ENCODE results near the gene FAM3C.

The FAM3C gene

DNA sequence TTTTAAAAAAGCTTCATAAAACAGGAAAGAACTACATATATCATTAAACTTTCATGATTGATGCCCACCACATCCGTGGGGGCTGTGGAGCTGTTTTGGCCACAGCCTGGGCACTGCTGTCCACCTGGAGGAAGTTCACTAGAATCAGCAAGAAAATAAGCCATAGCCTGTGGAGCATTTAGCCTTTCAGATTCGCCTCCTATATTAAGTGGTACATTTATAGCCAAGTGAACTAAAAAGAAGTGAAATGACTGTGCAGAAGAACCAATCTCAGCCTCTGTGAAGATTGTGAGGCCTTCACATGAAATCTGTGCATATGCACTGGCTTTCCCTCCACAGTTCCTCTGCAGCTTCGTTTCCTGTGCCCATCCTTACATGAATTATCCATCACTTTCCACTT is 43.8 kb downstream of the FAM3C start:
- Histone ChIP-seq H3K36me3 (ENCODE audit: insufficient read depth, low read length) (peaks cover 14% of the 10 kb centered on the region; the same call in 1 of the 2 replicates), H3K27me3 (ENCODE audit: insufficient read depth, low read length) (no peaks in the 10 kb centered on the region), H2AFZ (ENCODE audit: low read length, unreplicated experiment) (no peak overlapping the region), H3K4me1 (ENCODE audit: control insufficient read depth, insufficient read depth, low read length, unreplicated experiment) (no peaks in the 10 kb centered on the region), H3K79me2 (ENCODE audit: control insufficient read depth, insufficient read depth, low read length, unreplicated experiment) (no peaks in the 10 kb centered on the region), H3K4me3 (ENCODE audit: low read depth, low read length) (no peak overlapping the region), H3K27ac (ENCODE audit: low read depth, low read length) (no peak overlapping the region)

GRCh38 chr7:121351682-121352081 is 44.4 kb downstream of the FAM3C start:
- no peak overlapping the region for H3K27ac ChIP-seq (ENCODE audit: low read depth, low read length)
- no peak overlapping the region for H3K4me3 ChIP-seq (ENCODE audit: low read depth, low read length)
- no peaks in the 10 kb centered on the region for H3K4me1 ChIP-seq (ENCODE audit: control insufficient read depth, insufficient read depth, low read length, unreplicated experiment)
- peaks cover 14% of the 10 kb centered on the region; the same call in 1 of the 2 replicates for H3K36me3 ChIP-seq (ENCODE audit: insufficient read depth, low read length)
- H3K79me2 ChIP-seq (ENCODE audit: control insufficient read depth, insufficient read depth, low read length, unreplicated experiment), result no peaks in the 10 kb centered on the region
- no peaks in the 10 kb centered on the region for H3K27me3 ChIP-seq (ENCODE audit: insufficient read depth, low read length)
- H2AFZ ChIP-seq (ENCODE audit: low read length, unreplicated experiment), result no peak overlapping the region

DNA sequence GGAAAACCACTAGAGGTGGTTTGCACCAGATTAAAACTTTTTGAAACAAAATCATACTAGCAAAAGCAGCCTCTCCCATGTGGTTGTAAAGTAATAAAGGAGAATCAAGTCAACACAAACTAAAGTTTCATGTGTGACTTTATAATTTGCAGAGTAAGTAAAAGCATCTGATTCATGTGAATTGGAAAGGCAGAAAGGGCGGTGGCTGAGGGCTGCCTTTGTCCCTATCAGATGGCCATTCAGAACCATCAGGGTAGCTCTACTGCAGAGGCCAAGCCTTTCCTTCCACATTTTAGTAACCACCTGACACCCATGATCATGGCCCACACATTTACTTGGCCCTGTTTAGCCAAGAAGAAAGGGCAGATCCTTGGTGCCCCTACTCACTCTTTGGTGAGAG is 51.6 kb downstream of the FAM3C start:
- Histone ChIP-seq H3K4me3 (ENCODE audit: low read depth, low read length) (no peak overlapping the region), H3K36me3 (ENCODE audit: insufficient read depth, low read length) (0 out of 2 replicates have a peak, but pooled peaks cover 4% of the 10 kb centered on the region), H3K79me2 (ENCODE audit: control insufficient read depth, insufficient read depth, low read length, unreplicated experiment) (no peaks in the 10 kb centered on the region), H3K27ac (ENCODE audit: low read depth, low read length) (no peak overlapping the region), H2AFZ (ENCODE audit: low read length, unreplicated experiment) (no peak overlapping the region), H3K4me1 (ENCODE audit: control insufficient read depth, insufficient read depth, low read length, unreplicated experiment) (no peaks in the 10 kb centered on the region), H3K27me3 (ENCODE audit: insufficient read depth, low read length) (no peaks in the 10 kb centered on the region)

GRCh38 chr7:121344093-121344492 is 52.0 kb downstream of the FAM3C start:
- Histone ChIP-seq H3K27ac (ENCODE audit: low read depth, low read length) (no peak overlapping the region), H2AFZ (ENCODE audit: low read length, unreplicated experiment) (no peak overlapping the region), H3K27me3 (ENCODE audit: insufficient read depth, low read length) (no peaks in the 10 kb centered on the region), H3K4me1 (ENCODE audit: control insufficient read depth, insufficient read depth, low read length, unreplicated experiment) (no peaks in the 10 kb centered on the region), H3K4me3 (ENCODE audit: low read depth, low read length) (no peak overlapping the region), H3K36me3 (ENCODE audit: insufficient read depth, low read length) (0 out of 2 replicates have a peak, but pooled peaks cover 4% of the 10 kb centered on the region), H3K79me2 (ENCODE audit: control insufficient read depth, insufficient read depth, low read length, unreplicated experiment) (no peaks in the 10 kb centered on the region)

DNA sequence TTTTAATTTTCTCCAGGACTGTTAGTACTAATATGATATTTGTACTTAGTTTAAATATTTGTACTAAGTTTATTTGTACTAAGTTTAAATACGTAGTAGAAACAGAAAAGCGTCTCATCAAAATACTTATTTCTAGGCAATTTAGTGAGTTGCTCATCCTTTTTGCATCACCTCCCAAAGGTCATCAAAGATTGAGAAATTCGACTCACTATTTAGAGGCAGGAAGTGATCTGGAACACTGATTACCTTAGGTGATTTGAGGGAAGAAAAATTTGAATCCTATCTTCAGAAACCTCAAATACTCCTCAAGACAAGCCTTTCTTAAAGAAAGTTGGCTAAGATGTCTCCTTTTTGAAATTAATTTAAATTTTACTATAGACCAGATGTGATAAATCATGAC is 52.8 kb downstream of the FAM3C start:
- 0 out of 2 replicates have a peak, but pooled peaks cover 4% of the 10 kb centered on the region for H3K36me3 ChIP-seq (ENCODE audit: insufficient read depth, low read length)
- no peak overlapping the region for H3K4me3 ChIP-seq (ENCODE audit: low read depth, low read length)
- no peaks in the 10 kb centered on the region for H3K4me1 ChIP-seq (ENCODE audit: control insufficient read depth, insufficient read depth, low read length, unreplicated experiment)
- H3K27ac ChIP-seq (ENCODE audit: low read depth, low read length), result no peak overlapping the region
- H2AFZ ChIP-seq (ENCODE audit: low read length, unreplicated experiment), result no peak overlapping the region
- no peaks in the 10 kb centered on the region for H3K79me2 ChIP-seq (ENCODE audit: control insufficient read depth, insufficient read depth, low read length, unreplicated experiment)
- no peaks in the 10 kb centered on the region for H3K27me3 ChIP-seq (ENCODE audit: insufficient read depth, low read length)

- H2AFZ ChIP-seq (ENCODE audit: low read length, unreplicated experiment), result no peak overlapping the region
- no peaks in the 10 kb centered on the region for H3K4me1 ChIP-seq (ENCODE audit: control insufficient read depth, insufficient read depth, low read length, unreplicated experiment)
- no peak overlapping the region for H3K4me3 ChIP-seq (ENCODE audit: low read depth, low read length)
- no peaks in the 10 kb centered on the region for H3K79me2 ChIP-seq (ENCODE audit: control insufficient read depth, insufficient read depth, low read length, unreplicated experiment)
- no peaks in the 10 kb centered on the region for H3K27me3 ChIP-seq (ENCODE audit: insufficient read depth, low read length)
- no peak overlapping the region for H3K27ac ChIP-seq (ENCODE audit: low read depth, low read length)
- 0 out of 2 replicates have a peak, but pooled peaks cover 4% of the 10 kb centered on the region for H3K36me3 ChIP-seq (ENCODE audit: insufficient read depth, low read length)
Observed at GRCh38 chr7:121342631-121343030, 53.5 kb downstream of the FAM3C start.

GRCh38 chr7:121341933-121342332 is 54.2 kb downstream of the FAM3C start:
- H3K4me1 ChIP-seq (ENCODE audit: control insufficient read depth, insufficient read depth, low read length, unreplicated experiment), result no peaks in the 10 kb centered on the region
- no peaks in the 10 kb centered on the region for H3K79me2 ChIP-seq (ENCODE audit: control insufficient read depth, insufficient read depth, low read length, unreplicated experiment)
- no peak overlapping the region for H3K4me3 ChIP-seq (ENCODE audit: low read depth, low read length)
- H3K36me3 ChIP-seq (ENCODE audit: insufficient read depth, low read length), result 0 out of 2 replicates have a peak, but pooled peaks cover 4% of the 10 kb centered on the region
- no peak overlapping the region for H3K27ac ChIP-seq (ENCODE audit: low read depth, low read length)
- no peaks in the 10 kb centered on the region for H3K27me3 ChIP-seq (ENCODE audit: insufficient read depth, low read length)
- no peak overlapping the region for H2AFZ ChIP-seq (ENCODE audit: low read length, unreplicated experiment)

- no peak overlapping the region for H2AFZ ChIP-seq (ENCODE audit: low read length, unreplicated experiment)
- H3K27ac ChIP-seq (ENCODE audit: low read depth, low read length), result no peak overlapping the region
- H3K4me1 ChIP-seq (ENCODE audit: control insufficient read depth, insufficient read depth, low read length, unreplicated experiment), result no peaks in the 10 kb centered on the region
- 0 out of 2 replicates have a peak, but pooled peaks cover 4% of the 10 kb centered on the region for H3K36me3 ChIP-seq (ENCODE audit: insufficient read depth, low read length)
- no peaks in the 10 kb centered on the region for H3K79me2 ChIP-seq (ENCODE audit: control insufficient read depth, insufficient read depth, low read length, unreplicated experiment)
- H3K4me3 ChIP-seq (ENCODE audit: low read depth, low read length), result no peak overlapping the region
- H3K27me3 ChIP-seq (ENCODE audit: insufficient read depth, low read length), result no peaks in the 10 kb centered on the region
Observed at GRCh38 chr7:121339082-121339481, 57.0 kb downstream of the FAM3C start.

GRCh38 chr7:121337398-121337797 is 58.7 kb downstream of the FAM3C start:
- Histone ChIP-seq H3K4me3 (ENCODE audit: low read depth, low read length) (no peak overlapping the region), H3K4me1 (ENCODE audit: control insufficient read depth, insufficient read depth, low read length, unreplicated experiment) (no peaks in the 10 kb centered on the region)

GRCh38 chr7:121336579-121336978 is 59.5 kb downstream of the FAM3C start:
- Histone ChIP-seq H2AFZ (ENCODE audit: low read length, unreplicated experiment) (no peak overlapping the region), H3K36me3 (ENCODE audit: insufficient read depth, low read length) (no peaks in the 10 kb centered on the region), H3K27me3 (ENCODE audit: insufficient read depth, low read length) (no peaks in the 10 kb centered on the region), H3K4me1 (ENCODE audit: control insufficient read depth, insufficient read depth, low read length, unreplicated experiment) (no peaks in the 10 kb centered on the region), H3K27ac (ENCODE audit: low read depth, low read length) (no peak overlapping the region), H3K4me3 (ENCODE audit: low read depth, low read length) (no peak overlapping the region), H3K79me2 (ENCODE audit: control insufficient read depth, insufficient read depth, low read length, unreplicated experiment) (no peaks in the 10 kb centered on the region)

More at GRCh38 chr7:121337398-121337797, 58.7 kb downstream of the FAM3C start:
- H3K79me2 ChIP-seq (ENCODE audit: control insufficient read depth, insufficient read depth, low read length, unreplicated experiment), result no peaks in the 10 kb centered on the region
- H2AFZ ChIP-seq (ENCODE audit: low read length, unreplicated experiment), result no peak overlapping the region
- H3K27me3 ChIP-seq (ENCODE audit: insufficient read depth, low read length), result no peaks in the 10 kb centered on the region
- H3K27ac ChIP-seq (ENCODE audit: low read depth, low read length), result no peak overlapping the region
- H3K36me3 ChIP-seq (ENCODE audit: insufficient read depth, low read length), result 0 out of 2 replicates have a peak, but pooled peaks cover 4% of the 10 kb centered on the region

DNA sequence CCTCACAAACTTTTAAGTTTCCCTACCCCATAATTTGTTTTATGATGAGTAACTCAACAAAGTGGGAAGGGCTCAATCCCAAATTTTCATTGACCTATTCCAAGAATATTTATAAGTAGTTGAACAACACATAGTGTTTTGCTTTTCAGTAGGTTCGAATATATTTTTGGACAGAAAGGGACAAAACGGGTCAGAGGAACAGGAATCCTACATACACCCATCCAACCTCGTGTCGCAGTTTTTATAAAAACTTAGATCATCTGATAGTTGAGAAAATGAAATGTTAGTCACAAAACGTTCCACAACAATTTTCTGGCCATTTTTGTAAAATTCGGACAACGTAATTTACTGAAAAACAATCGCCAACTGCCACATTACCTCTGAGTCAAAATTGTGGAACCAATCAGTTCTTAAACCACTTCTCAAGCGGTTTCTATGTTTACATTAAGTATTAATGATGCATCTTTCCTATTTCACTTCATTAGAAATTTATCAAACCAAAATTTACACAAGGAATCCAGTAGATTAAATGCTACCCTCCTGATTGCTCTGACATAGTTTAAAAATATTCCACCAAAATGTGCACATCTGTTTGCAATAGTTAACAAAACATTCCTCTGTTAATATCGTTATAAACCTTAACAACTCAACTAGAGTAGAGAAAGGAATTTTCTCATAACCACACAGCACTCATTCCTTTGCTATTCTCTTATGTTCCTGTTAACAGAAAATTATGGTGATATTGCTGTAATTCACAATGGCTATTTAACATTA is 61.0 kb downstream of the FAM3C start:
- Histone ChIP-seq H3K27ac (ENCODE audit: low read depth, low read length) (no peak overlapping the region), H2AFZ (ENCODE audit: low read length, unreplicated experiment) (no peak overlapping the region), H3K4me1 (ENCODE audit: control insufficient read depth, insufficient read depth, low read length, unreplicated experiment) (no peaks in the 10 kb centered on the region), H3K36me3 (ENCODE audit: insufficient read depth, low read length) (no peaks in the 10 kb centered on the region), H3K27me3 (ENCODE audit: insufficient read depth, low read length) (peaks cover 3% of the 10 kb centered on the region), H3K4me3 (ENCODE audit: low read depth, low read length) (no peak overlapping the region), H3K79me2 (ENCODE audit: control insufficient read depth, insufficient read depth, low read length, unreplicated experiment) (no peaks in the 10 kb centered on the region)

All from ACC112 (cell line).